PC-3 (cell line): Measurements from ENCODE around the gene NBPF1.
"Not testable (repeated sequence)": the region's sequence is repeated elsewhere in the genome, so short reads cannot be mapped to it uniquely, and the experiment has no call there.

Source experiments
- EZH2 ChIP-seq: fragments of 300-600 bp; sonication (generic); IDR thresholded peaks from one replicate; pipeline ENCODE4 v1.6.1; 2017; ENCODE audit warnings: antibody characterized with exemption, mild to moderate bottlenecking, low read length; ENCODE audit not compliant: unreplicated experiment
- TF ChIP-seq, protein P1 (sequence below): fragments of 300-600 bp; sonication (generic); conservative IDR thresholded peaks from 2 replicates; pipeline ENCODE4 v1.5.1; 2017; ENCODE audit warnings: antibody characterized with exemption, low read depth, mild to moderate bottlenecking, low read length

DNA sequence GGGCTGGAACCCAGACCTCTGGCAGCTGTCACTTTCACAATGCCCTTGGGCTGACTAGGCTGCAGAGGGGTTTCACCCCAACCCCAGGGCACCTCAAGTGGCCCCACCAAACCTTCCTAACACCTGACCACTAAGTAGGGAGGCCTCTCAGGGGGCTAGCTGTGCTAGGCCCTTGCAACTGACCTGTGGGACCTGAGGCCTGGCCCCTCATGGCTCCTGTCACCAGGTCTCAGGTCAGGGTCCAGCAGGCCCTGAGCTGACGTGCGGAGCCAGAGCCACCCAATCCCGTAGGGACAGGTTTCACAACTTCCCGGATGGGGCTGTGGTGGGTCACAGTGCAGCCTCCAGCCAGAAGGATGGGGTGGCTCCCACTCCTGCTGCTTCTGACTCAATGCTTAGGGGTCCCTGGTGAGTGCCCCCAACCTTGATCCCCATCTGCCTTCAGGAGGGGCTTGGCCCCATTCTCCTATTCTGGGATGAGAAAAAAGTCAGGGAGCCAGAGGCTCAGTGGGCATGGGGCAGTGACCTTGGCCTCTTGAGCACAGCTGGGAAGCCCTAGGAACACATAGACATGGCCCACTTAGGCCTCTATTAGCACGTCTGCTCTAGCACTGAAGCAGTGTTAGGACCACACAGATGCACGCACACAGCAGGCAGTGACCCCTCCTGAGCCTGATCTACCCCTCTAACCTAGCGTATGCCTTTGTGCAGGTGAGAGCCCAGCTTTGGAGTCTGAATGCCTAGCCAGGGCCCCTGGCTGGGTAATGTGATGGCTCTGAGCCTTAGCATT lies 32.1 kb upstream of the NBPF1 start:
- TF ChIP-seq, protein P1, sequence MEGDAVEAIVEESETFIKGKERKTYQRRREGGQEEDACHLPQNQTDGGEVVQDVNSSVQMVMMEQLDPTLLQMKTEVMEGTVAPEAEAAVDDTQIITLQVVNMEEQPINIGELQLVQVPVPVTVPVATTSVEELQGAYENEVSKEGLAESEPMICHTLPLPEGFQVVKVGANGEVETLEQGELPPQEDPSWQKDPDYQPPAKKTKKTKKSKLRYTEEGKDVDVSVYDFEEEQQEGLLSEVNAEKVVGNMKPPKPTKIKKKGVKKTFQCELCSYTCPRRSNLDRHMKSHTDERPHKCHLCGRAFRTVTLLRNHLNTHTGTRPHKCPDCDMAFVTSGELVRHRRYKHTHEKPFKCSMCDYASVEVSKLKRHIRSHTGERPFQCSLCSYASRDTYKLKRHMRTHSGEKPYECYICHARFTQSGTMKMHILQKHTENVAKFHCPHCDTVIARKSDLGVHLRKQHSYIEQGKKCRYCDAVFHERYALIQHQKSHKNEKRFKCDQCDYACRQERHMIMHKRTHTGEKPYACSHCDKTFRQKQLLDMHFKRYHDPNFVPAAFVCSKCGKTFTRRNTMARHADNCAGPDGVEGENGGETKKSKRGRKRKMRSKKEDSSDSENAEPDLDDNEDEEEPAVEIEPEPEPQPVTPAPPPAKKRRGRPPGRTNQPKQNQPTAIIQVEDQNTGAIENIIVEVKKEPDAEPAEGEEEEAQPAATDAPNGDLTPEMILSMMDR = not testable (repeated sequence)
- not testable (repeated sequence) for TF ChIP-seq EZH2
